Measurements from ENCODE around the gene COX20. TPM values are rescaled to one million over a fixed set of nuclear protein-coding genes. Genes with fewer than 3 reads are reported as not detected.

COX20 gene
- polyA plus RNA-seq, 1 donor from 2014 or later: 169 TPM

DNA sequence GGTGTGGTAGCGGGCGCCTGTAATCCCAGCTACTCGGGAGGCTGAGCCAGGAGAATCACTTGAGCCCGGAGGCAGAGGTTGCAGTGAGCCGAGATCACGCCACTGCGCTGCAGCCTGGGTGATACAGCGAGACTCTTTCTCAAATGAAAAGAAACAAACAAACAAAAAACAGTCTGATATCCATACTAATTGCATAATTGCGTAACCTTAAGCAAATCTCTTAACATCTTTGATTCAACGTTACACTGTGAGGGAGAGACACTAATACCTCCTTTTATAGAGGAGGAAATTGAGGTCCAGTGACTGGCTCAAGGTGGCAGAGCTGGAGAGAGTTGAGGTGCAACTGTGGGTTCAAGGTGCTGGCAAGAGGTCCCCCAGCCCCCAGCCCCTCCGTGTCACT is 12.6 kb upstream of the COX20 start:
- no peak overlapping the region for H3K4me3 ChIP-seq (ENCODE audit: low read length)
- H3K9me2 ChIP-seq (ENCODE audit: insufficient read depth, low read length): no peaks in the 10 kb centered on the region
- no peaks in the 10 kb centered on the region for H3K27me3 ChIP-seq (ENCODE audit: insufficient read depth, low read depth, low read length)
- no peak overlapping the region for H2AFZ ChIP-seq (ENCODE audit: low read depth, low read length)
- no peaks in the 10 kb centered on the region for H4K20me1 ChIP-seq (ENCODE audit: insufficient read depth)
- H3K9me3 ChIP-seq (ENCODE audit: low read length): no peaks in the 10 kb centered on the region
- H3K27ac ChIP-seq (ENCODE audit: low read length): no peak overlapping the region
- H3K36me3 ChIP-seq (ENCODE audit: insufficient read depth, low read length): no peaks in the 10 kb centered on the region
- H3K4me2 ChIP-seq (ENCODE audit: low read length): no peak overlapping the region
- H3K9ac ChIP-seq (ENCODE audit: low read length): no peak overlapping the region
- H3K79me2 ChIP-seq (replicated peaks; ENCODE audit: insufficient read depth, low read length): no peaks in the 10 kb centered on the region
- no peaks in the 10 kb centered on the region for H3F3A ChIP-seq (ENCODE audit: insufficient read depth, low read length, poor library complexity, severe bottlenecking)
- TF ChIP-seq SMC3 (conservative IDR thresholded peaks at IDR 0.05; ENCODE audit: poor library complexity) (no peak), MXI1 (conservative IDR thresholded peaks at IDR 0.05; ENCODE audit: poor library complexity, severe bottlenecking) (no peak), EZH2 (IDR thresholded peaks at IDR 0.05; ENCODE audit: borderline replicate concordance, insufficient read depth, low read length, poor library complexity, severe bottlenecking) (no peak), TAF1 (IDR thresholded peaks at IDR 0.05; ENCODE audit: low read depth) (no peak), POLR2AphosphoS5 (IDR thresholded peaks at IDR 0.05) (no peak)

DNA sequence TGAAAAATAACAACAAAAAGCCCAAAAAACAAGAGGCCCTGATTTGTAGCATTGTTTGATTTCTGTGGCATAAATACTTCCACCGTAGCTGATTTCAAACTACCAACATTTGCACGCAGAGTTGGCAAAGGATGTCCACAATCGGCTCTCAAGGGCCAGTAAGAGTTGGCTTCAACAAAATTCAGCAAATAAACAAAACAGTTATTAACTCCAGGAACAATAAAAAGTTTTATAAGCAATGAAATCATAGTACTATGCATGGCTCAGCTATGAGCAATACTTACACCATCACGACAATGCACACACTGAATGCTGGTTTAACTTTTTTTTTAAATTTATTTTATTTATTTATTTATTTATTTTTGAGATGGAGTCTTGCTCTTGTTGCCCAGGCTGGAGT is 8.7 kb upstream of the COX20 start:
- Histone ChIP-seq H3K27me3 (ENCODE audit: insufficient read depth, low read depth, low read length) (no peaks in the 10 kb centered on the region), H3K9me3 (ENCODE audit: low read length) (no peaks in the 10 kb centered on the region), H3K4me3 (ENCODE audit: low read length) (no peak overlapping the region), H4K20me1 (ENCODE audit: insufficient read depth) (no peaks in the 10 kb centered on the region), H3K4me2 (ENCODE audit: low read length) (no peak overlapping the region), H3K9ac (ENCODE audit: low read length) (no peak overlapping the region), H3K27ac (ENCODE audit: low read length) (no peak overlapping the region), H3F3A (ENCODE audit: insufficient read depth, low read length, poor library complexity, severe bottlenecking) (no peaks in the 10 kb centered on the region), H3K9me2 (ENCODE audit: insufficient read depth, low read length) (no peaks in the 10 kb centered on the region), H3K79me2 (replicated peaks; ENCODE audit: insufficient read depth, low read length) (no peaks in the 10 kb centered on the region), H3K36me3 (ENCODE audit: insufficient read depth, low read length) (no peaks in the 10 kb centered on the region), H2AFZ (ENCODE audit: low read depth, low read length) (no peak overlapping the region)
- no peak for TF ChIP-seq MXI1 (conservative IDR thresholded peaks at IDR 0.05; ENCODE audit: poor library complexity, severe bottlenecking)
- TF ChIP-seq, protein P1, sequence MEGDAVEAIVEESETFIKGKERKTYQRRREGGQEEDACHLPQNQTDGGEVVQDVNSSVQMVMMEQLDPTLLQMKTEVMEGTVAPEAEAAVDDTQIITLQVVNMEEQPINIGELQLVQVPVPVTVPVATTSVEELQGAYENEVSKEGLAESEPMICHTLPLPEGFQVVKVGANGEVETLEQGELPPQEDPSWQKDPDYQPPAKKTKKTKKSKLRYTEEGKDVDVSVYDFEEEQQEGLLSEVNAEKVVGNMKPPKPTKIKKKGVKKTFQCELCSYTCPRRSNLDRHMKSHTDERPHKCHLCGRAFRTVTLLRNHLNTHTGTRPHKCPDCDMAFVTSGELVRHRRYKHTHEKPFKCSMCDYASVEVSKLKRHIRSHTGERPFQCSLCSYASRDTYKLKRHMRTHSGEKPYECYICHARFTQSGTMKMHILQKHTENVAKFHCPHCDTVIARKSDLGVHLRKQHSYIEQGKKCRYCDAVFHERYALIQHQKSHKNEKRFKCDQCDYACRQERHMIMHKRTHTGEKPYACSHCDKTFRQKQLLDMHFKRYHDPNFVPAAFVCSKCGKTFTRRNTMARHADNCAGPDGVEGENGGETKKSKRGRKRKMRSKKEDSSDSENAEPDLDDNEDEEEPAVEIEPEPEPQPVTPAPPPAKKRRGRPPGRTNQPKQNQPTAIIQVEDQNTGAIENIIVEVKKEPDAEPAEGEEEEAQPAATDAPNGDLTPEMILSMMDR (IDR thresholded peaks at IDR 0.05; ENCODE audit: poor library complexity, severe bottlenecking): no peak
- TF ChIP-seq POLR2AphosphoS5 (IDR thresholded peaks at IDR 0.05): no peak
- no peak for TF ChIP-seq RAD21 (conservative IDR thresholded peaks at IDR 0.05)
- TF ChIP-seq EP300 (conservative IDR thresholded peaks at IDR 0.05; ENCODE audit: poor library complexity, severe bottlenecking): no peak
- TF ChIP-seq, protein P2, sequence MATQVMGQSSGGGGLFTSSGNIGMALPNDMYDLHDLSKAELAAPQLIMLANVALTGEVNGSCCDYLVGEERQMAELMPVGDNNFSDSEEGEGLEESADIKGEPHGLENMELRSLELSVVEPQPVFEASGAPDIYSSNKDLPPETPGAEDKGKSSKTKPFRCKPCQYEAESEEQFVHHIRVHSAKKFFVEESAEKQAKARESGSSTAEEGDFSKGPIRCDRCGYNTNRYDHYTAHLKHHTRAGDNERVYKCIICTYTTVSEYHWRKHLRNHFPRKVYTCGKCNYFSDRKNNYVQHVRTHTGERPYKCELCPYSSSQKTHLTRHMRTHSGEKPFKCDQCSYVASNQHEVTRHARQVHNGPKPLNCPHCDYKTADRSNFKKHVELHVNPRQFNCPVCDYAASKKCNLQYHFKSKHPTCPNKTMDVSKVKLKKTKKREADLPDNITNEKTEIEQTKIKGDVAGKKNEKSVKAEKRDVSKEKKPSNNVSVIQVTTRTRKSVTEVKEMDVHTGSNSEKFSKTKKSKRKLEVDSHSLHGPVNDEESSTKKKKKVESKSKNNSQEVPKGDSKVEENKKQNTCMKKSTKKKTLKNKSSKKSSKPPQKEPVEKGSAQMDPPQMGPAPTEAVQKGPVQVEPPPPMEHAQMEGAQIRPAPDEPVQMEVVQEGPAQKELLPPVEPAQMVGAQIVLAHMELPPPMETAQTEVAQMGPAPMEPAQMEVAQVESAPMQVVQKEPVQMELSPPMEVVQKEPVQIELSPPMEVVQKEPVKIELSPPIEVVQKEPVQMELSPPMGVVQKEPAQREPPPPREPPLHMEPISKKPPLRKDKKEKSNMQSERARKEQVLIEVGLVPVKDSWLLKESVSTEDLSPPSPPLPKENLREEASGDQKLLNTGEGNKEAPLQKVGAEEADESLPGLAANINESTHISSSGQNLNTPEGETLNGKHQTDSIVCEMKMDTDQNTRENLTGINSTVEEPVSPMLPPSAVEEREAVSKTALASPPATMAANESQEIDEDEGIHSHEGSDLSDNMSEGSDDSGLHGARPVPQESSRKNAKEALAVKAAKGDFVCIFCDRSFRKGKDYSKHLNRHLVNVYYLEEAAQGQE (IDR thresholded peaks at IDR 0.05; ENCODE audit: borderline replicate concordance): no peak
- TF ChIP-seq EZH2 (IDR thresholded peaks at IDR 0.05; ENCODE audit: borderline replicate concordance, insufficient read depth, low read length, poor library complexity, severe bottlenecking): no peak
- no peak for TF ChIP-seq SMC3 (conservative IDR thresholded peaks at IDR 0.05; ENCODE audit: poor library complexity)
- TF ChIP-seq TAF1 (IDR thresholded peaks at IDR 0.05; ENCODE audit: low read depth): no peak
